ENCODE results near the gene PSMD2.

The PSMD2 gene

GRCh38 chr3:184322731-184323487 is 23.9 kb downstream of the PSMD2 start:
- no peak overlapping the region for H3K27ac ChIP-seq
- no peak for TF ChIP-seq ZFX (IDR thresholded peaks at IDR 0.05; ENCODE audit: borderline replicate concordance)
- TF ChIP-seq CTCF (IDR thresholded peaks at IDR 0.05): no peak

GRCh38 chr3:184323696-184324095 is 24.7 kb downstream of the PSMD2 start:
- TF ChIP-seq ZFX (IDR thresholded peaks at IDR 0.05; ENCODE audit: borderline replicate concordance): no peak
- no peak for TF ChIP-seq CTCF (IDR thresholded peaks at IDR 0.05)
- no peak overlapping the region for H3K27ac ChIP-seq

- no peak overlapping the region for H3K27ac ChIP-seq
- no peak for TF ChIP-seq CTCF (IDR thresholded peaks at IDR 0.05)
Measured at GRCh38 chr3:184325269-184325668, 26.2 kb downstream of the PSMD2 start.

- TF ChIP-seq ZFX (IDR thresholded peaks at IDR 0.05; ENCODE audit: borderline replicate concordance) (no peak), CTCF (IDR thresholded peaks at IDR 0.05) (no peak)
- no peak overlapping the region for H3K27ac ChIP-seq
Measured at GRCh38 chr3:184325715-184326369, 26.8 kb downstream of the PSMD2 start.

GRCh38 chr3:184327171-184327570 is 28.1 kb downstream of the PSMD2 start:
- H3K27ac ChIP-seq: no peak overlapping the region
- no peak for TF ChIP-seq CTCF (IDR thresholded peaks at IDR 0.05)
- TF ChIP-seq ZFX (IDR thresholded peaks at IDR 0.05; ENCODE audit: borderline replicate concordance): no peak

- TF ChIP-seq ZFX (IDR thresholded peaks at IDR 0.05; ENCODE audit: borderline replicate concordance) (no peak), CTCF (IDR thresholded peaks at IDR 0.05) (no peak)
- no peak overlapping the region for H3K27ac ChIP-seq
Measured at GRCh38 chr3:184328516-184328915, 29.5 kb downstream of the PSMD2 start.

- TF ChIP-seq ZFX (IDR thresholded peaks at IDR 0.05; ENCODE audit: borderline replicate concordance) (no peak), CTCF (IDR thresholded peaks at IDR 0.05) (no peak)
- H3K27ac ChIP-seq: no peak overlapping the region; the same call in 1 of the 2 replicates
Measured at GRCh38 chr3:184332370-184333090, 33.5 kb downstream of the PSMD2 start.

Data from 22Rv1 (cell line).